Measurements from ENCODE around the gene DCST2.

DCST2 gene

GRCh38 chr1:155023627-155024026 lies 10.0 kb downstream of the DCST2 start:
- DNase-seq = no peak

DNA sequence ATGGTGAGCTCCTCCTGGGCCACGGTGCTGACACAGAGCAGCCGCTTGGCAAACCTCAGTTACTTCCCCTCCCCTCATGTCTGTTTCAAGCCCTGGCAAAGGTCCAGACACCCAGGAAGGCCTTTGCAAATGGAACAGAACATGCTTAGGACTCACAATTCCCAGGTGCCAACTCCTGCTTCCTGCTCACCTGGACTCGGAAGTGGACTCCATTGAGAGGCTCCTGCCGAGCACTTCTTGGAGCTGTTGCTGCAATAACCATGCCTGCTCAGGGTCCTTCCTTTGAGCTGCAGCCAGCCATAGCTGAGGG lies 10.7 kb downstream of the DCST2 start:
- no peak for DNase-seq

- no peak for DNase-seq
These were observed 11.2 kb downstream of the DCST2 start for GRCh38 chr1:155022136-155022926.

DNA sequence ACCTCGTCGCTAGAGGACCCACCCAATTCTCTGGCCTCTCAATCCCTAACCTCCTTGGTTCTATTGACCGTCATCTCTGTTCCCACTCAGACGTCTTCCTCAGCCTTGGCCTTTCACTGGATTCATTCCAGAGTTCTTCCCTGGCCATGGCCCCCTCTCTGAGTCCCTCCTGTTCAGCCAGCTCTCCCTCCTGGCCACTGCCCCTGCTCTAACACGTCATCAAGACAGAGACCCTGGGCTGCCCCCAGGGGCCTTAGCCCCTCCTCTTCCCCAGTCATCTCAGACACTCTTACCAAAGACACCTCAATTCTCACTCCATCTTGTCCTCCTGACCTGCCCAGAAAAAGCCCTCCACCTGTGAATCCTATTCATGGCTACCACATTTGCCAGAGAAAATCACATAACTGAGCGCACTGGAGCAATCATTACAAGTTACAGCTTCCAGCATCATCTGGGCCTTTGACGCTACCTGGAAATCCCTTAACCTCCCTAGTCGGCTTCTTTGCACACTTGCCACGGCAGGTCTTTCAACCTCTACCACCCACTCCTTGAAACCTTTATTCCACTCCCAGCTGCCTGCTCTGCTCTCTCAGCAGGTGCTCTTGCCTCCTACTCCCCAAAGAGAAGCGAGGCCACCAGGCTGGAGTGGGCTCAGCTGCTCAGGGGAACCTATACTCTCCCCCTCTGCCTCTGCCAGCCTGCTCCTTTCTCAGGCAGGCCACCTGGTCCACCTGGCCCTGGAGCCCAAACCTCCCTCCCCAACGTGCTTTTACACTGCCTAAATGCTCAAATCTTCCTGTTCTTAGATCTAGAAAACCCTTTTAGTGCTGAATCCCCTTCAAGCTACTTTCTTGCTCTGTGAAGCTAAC lies 14.0 kb downstream of the DCST2 start:
- DNase-seq = no peak

DNA sequence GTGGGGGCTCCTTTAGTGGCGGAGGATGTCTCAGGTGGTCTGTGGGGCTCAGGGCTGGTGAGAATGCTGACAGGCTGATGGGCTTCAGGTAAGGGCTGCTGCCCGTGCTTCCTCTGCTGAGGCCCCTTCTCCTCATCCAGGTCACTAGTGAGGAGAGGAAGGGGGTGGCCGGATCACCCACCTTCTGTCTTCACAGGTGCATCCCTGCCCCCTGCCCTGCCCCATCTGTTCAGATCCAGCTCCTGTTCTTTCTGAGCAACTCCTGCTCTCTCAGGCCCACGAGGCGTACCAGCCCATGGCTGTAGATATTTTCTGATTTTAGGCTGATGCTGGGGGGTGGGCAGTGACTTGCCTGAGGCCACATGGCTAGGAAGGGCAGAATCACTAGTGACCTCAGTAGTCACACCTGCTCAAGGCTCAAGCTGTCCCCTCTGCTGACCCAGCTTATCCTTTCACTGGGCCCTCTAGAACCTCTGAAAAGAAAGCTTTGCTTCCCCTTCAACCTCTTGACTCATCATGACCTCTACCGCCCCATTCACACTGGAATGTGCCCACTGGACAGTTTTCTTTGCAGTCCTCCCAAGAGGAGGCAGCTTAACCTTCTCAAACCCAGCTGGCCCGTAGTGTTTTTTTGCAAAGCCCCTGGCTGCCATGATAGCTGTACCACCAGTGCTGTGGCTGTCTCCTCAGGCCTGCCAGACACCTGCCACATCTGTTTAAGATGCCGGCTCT lies 14.8 kb downstream of the DCST2 start:
- peak; percentile 22 for DNase-seq

GRCh38 chr1:155017946-155018316 lies 15.7 kb downstream of the DCST2 start:
- peak; percentile 32 for DNase-seq

GRCh38 chr1:155017041-155017945 lies 16.3 kb downstream of the DCST2 start:
- peak; percentile 91 for DNase-seq

DNA sequence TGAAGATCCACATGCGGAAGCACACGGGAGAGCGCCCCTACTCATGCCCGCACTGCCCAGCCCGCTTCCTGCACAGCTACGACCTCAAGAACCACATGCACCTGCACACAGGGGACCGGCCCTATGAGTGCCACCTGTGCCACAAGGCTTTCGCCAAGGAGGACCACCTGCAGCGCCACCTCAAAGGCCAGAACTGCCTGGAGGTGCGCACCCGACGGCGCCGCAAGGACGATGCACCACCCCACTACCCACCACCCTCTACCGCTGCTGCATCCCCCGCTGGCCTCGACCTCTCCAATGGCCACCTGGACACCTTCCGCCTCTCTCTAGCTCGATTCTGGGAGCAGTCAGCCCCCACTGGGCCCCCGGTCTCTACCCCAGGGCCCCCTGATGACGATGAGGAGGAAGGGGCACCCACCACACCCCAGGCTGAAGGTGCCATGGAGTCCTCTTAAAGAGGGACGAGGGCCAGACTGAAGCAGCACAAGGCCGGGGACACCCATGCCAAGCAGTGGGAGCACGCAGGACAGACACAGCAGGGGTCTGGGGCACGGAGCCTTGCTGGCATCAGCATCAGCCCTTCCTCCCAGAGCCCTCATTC lies 17.2 kb downstream of the DCST2 start:
- peak; percentile 28 for DNase-seq

DNA sequence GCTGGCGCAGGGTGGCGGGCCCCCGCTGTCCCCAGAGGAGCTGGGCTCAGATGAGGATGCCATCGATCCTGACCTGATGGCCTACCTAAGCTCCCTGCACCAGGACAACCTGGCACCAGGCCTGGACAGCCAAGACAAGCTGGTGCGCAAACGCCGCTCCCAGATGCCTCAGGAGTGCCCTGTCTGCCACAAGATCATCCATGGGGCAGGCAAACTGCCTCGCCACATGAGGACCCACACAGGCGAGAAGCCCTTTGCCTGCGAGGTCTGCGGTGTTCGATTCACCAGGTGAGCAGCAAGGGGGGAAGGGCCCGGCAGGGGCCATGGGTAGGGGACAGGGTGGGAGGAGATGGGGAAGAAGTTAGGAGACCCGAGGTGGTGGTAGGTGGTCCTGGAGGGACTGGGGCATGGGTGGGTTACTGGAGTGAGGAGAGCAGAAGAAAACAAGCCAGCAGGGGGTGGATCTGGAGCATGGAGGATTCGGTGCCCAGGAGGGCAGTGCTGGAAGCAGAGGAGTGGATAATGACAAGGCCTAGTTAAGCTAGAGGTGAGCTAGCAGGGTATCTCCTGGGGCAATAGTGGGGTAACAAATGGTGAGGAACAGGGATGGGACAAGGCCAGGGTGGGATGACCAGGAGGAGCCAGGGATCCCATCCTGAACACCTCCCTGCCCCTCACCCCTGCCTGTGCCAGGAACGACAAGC lies 17.9 kb downstream of the DCST2 start:
- peak; percentile 21 for DNase-seq

- DNase-seq = peak; percentile 27
These were observed 18.7 kb downstream of the DCST2 start for GRCh38 chr1:155014709-155015508.

DNA sequence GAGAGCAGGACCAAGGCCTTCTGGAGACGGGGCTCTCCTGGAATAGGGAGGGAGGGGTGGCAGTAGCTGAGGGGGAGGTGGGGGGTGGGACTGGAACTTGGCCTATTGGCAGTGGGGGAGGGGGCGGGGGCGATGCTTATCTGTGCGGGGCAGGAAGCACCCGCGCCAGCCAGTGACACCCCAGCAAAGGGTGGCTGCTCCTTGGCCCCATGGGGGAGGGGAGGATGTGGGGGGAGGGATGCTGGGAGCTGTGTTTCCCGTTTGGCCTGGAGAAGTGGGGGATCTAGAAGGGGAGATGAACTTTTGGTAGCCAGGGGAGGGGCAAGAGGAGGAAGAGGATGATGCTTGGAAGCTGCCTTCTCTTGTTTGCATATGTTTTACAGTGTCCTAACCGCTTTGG lies 19.9 kb downstream of the DCST2 start:
- no peak for DNase-seq

DNA sequence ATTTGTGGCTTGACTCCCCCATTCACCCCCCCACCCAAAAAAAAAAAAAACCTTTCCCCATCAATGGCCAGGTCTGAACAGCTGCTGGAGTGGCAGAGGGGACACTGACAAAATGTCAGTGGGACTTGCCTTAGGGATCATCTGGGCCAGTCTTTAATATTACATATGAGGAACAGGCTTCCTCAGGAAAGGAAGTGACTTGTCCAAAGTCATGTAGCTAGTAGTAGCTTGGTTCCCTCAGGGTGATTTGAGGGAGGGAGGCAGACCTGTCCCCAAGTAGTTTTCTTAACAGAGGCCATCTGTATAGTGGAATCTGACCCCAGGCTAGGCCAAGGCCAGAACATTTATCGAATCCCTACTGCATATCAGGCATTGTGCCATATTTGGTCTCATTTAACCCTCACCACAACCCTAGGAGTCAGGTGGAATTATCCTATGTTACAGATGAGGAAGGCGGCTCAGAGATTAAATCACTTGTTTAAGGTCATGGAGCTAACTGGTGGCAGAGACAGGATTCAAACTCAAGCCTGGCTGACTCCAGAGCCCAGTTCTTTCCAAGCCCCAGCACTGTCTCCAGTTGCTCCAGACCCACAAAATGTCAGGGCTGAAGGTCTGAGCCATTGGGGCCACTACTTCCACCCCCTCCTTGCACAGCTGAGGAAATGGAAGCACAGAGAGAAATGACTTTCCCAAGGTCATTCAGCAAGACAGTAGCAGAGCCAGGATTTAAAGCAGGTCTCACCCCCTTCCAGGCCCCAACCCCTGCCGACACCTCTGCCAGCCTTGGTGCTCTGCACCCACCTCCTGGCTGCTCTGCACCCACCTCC lies 20.6 kb downstream of the DCST2 start:
- DNase-seq = peak; percentile 16

DNA sequence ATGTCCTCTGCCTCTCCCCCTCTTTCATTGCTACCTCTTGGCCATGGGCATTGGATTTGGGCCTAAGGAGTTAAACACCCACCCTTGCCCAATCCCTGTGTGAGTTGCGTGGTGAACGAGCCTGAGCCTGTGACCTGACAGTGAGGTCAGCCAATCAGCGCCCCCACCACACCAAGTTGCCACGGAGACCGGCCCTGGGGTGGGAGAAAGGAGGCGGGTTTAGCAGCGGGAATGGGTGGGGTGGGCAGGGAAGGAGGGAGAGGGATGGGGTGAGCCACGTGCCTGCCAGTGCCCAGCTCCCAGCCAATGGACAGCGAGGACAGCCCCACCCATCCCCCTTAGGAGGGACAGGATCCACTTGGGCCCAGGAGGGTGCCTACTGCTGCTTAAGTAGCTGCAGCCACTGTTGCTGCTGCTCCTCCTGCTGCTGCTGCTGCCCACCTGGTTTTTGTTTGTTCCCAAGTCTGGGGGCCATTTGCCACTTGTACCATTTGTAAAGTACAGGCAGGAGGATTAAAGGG lies 21.5 kb downstream of the DCST2 start:
- peak; percentile 53 for DNase-seq

GRCh38 chr1:155011437-155012025 lies 22.1 kb downstream of the DCST2 start:
- peak; percentile 25 for DNase-seq

DNA sequence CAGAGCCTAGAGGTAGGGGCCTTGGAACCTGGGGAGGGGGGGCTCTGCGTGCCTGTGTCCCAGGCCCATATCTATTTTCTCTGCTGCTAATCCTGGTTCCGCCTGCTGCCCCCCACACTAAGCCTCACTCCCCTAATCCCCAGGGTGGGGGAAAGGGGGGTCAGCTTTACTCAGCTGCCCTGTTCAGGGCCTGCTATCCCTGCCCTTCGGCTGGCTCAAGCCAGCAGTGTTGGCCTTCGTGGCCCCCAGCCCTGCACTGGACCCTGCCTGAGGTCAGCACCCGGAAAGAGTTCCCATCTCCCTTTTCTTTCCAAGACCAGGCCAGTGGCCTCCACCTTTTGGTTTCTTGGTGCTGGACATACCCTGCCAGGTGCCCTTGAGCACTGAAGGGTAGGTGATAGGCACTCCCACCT lies 22.6 kb downstream of the DCST2 start:
- peak; percentile 21 for DNase-seq

GRCh38 chr1:155010211-155010918 lies 23.2 kb downstream of the DCST2 start:
- peak; percentile 24 for DNase-seq

- DNase-seq = peak; percentile 4
These were observed 23.8 kb downstream of the DCST2 start for GRCh38 chr1:155009742-155010141.

DNA sequence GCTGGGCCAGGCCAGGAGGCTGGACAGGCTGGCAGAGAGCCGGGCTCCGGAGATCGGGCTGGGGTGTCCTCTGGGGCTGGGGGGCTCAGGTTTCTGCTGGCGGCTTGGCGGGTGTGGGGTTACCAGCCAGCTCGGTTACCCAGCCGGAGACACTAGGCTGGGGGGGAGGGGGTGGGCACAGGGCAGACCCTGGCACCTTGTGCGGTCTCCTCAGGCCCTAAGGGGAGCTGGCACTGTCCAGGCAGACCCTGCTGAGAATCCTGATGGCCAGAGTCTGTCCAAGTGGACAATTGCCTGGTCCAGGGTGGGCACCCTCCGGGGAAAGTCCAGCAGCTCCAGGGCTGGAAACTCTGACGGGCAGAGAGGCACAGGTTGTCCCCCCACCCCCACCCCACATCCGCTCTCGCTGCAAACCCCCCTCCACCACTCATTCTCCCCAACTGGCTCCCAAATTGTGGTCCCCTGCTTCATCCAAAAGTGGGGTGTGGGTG lies 24.3 kb downstream of the DCST2 start:
- peak; percentile 23 for DNase-seq
